A549 (cell line): ENCODE measurements around the gene NCR2. TPM values are rescaled to one million over a fixed set of nuclear protein-coding genes. Genes with fewer than 3 reads are reported as not detected.

ENCODE experiments used
- ATAC-seq, 2 experiments: fragments of 200-7000 bp in 1 of 2; fragments of >200 bp in 1 of 2; cut with Nextera tagmentation in 1 of 2; cut with Tn5 transposase in 1 of 2; 3 replicates each; pipeline versions ENCODE4 v1.8.0 to v1.9.1; 2018 to 2020; ENCODE audit warnings: mild to moderate bottlenecking in 1 of 2, moderate library complexity in 1 of 2
- CTCF ChIA-PET: fragments of 300-600 bp; sonication (Branson Sonifier 250); formaldehyde crosslinking; extraction: SDS; loops from one replicate; lab custom pipeline; 2021; ENCODE audit warnings: antibody characterized with exemption, inconsistent platforms; lab: Yijun Ruan, JAX
- POLR2A ChIA-PET: fragments of 350-600 bp; formaldehyde crosslinking; extraction: SDS; loops from one replicate; lab custom pipeline; 2021; ENCODE audit warnings: antibody characterized with exemption, inconsistent platforms; lab: Yijun Ruan, JAX
- DNase-seq, 2 experiments: peaks; one replicate each; pipeline versions ENCODE4 v3.0.0 to v3.0.0-alpha.2; 2011 to 2016; ENCODE audit warnings: low read depth in 1 of 2, low spot score in 1 of 2
- FAIRE-seq: peaks from 2 replicates; lab custom pipeline; 2011; peaks lifted over from hg19 to GRCh38; lab: Jason Lieb, UNC
- H3K27ac ChIP-seq, 2 experiments: fragments of >200 bp; sonication (Bioruptor Twin); formaldehyde crosslinking; 3 replicates each; pipeline ENCODE4 v1.5.1; 2016 to 2017
- H3K4me1 ChIP-seq: fragments of >200 bp; sonication (Bioruptor Twin); formaldehyde crosslinking; 3 replicates; pipeline ENCODE4 v1.6.1; 2016
- H3K4me2 ChIP-seq: fragments of >200 bp; sonication (Bioruptor Twin); formaldehyde crosslinking; 3 replicates; pipeline ENCODE4 v1.6.1; 2016
- H3K4me3 ChIP-seq: fragments of >200 bp; sonication (Bioruptor Twin); formaldehyde crosslinking; 3 replicates; pipeline ENCODE4 v1.5.1; 2016
- H3K9me3 ChIP-seq: fragments of >200 bp; sonication (Bioruptor Twin); formaldehyde crosslinking; 3 replicates; pipeline ENCODE4 v1.6.1; 2016
- ATOH8 ChIP-seq: fragments of 250-450 bp; sonication (Bioruptor Pico); IDR thresholded peaks from 2 replicates; pipeline ENCODE4 v1.5.0; 2020; ENCODE audit warnings: low read depth, mild to moderate bottlenecking, moderate library complexity
- BHLHE40 ChIP-seq: IDR thresholded peaks from 2 replicates; pipeline ENCODE4 v1.6.1; 2012; ENCODE audit warnings: low read depth, low read length, inconsistent platforms
- CTCF ChIP-seq: fragments of >200 bp; sonication (Bioruptor Twin); formaldehyde crosslinking; IDR thresholded peaks from 3 replicates; pipeline ENCODE4 v1.5.1; 2016
- EHMT2 ChIP-seq: fragments of 200-600 bp; sonication (generic); IDR thresholded peaks from 2 replicates; pipeline ENCODE4 v1.6.1; 2016; ENCODE audit warnings: antibody characterized with exemption, low read depth, mild to moderate bottlenecking, moderate library complexity
- ELK1 ChIP-seq: fragments of 150-350 bp; IDR thresholded peaks from 2 replicates; pipeline ENCODE4 v1.6.1; 2014; ENCODE audit warnings: low read depth, mild to moderate bottlenecking, low read length
- ESRRA ChIP-seq: fragments of 150-350 bp; IDR thresholded peaks from 2 replicates; pipeline ENCODE4 v1.6.1; 2014; ENCODE audit warnings: mild to moderate bottlenecking, low read length, borderline replicate concordance
- FOSB ChIP-seq: fragments of 250-450 bp; sonication (Bioruptor Pico); IDR thresholded peaks from 2 replicates; pipeline ENCODE4 v1.5.0; 2020; ENCODE audit warnings: mild to moderate bottlenecking, moderate library complexity
- FOXS1 ChIP-seq: fragments of 250-450 bp; sonication (Bioruptor Pico); IDR thresholded peaks from 2 replicates; pipeline ENCODE4 v1.5.0; 2020; ENCODE audit warnings: mild to moderate bottlenecking, moderate library complexity
- HOXA7 ChIP-seq: fragments of 250-450 bp; sonication (Bioruptor Pico); IDR thresholded peaks from 2 replicates; pipeline ENCODE4 v1.5.0; 2020; ENCODE audit warnings: mild to moderate bottlenecking, moderate library complexity
- MAX ChIP-seq: IDR thresholded peaks from 2 replicates; pipeline ENCODE4 v1.6.1; 2012
- NR3C1 ChIP-seq: fragments of >200 bp; sonication (Bioruptor Twin); formaldehyde crosslinking; IDR thresholded peaks from 3 replicates; pipeline ENCODE4 v1.6.1; 2017
- POLR2A ChIP-seq: IDR thresholded peaks from 2 replicates; pipeline ENCODE4 v1.6.1; 2012; ENCODE audit warnings: mild to moderate bottlenecking, low read length
- POLR2AphosphoS2 ChIP-seq: conservative IDR thresholded peaks from 2 replicates; pipeline ENCODE4 v1.6.1; 2012; ENCODE audit warnings: low read length, improper control_type of control experiment, inconsistent platforms
- RCOR1 ChIP-seq: fragments of 150-350 bp; IDR thresholded peaks from 2 replicates; pipeline ENCODE4 v1.6.1; 2014; ENCODE audit warnings: antibody characterized with exemption, low read length, low read depth
- SMC3 ChIP-seq: fragments of >200 bp; sonication (Bioruptor Twin); formaldehyde crosslinking; IDR thresholded peaks from 3 replicates; pipeline ENCODE4 v1.6.1; 2018; ENCODE audit warnings: inconsistent platforms
- ZC3H11A ChIP-seq: fragments of 450-650 bp; IDR thresholded peaks from 2 replicates; pipeline ENCODE4 v1.6.1; 2014; ENCODE audit warnings: antibody characterized with exemption, mild to moderate bottlenecking
- ZFP36 ChIP-seq: fragments of 450-650 bp; IDR thresholded peaks from 2 replicates; pipeline ENCODE4 v1.6.1; 2014; ENCODE audit warnings: borderline replicate concordance; ENCODE audit not compliant: partially characterized antibody
- ZSCAN20 ChIP-seq: fragments of 250-450 bp; sonication (Bioruptor Pico); IDR thresholded peaks from 2 replicates; pipeline ENCODE4 v1.8.0; 2022; ENCODE audit warnings: mild to moderate bottlenecking, moderate library complexity
- WGBS: methylation state at CpG from one replicate; pipeline ENCODE4 v1.1.6; 2017; ENCODE audit errors: missing lambda C conversion rate; 5-methylcytosine and 5-hydroxymethylcytosine counted together
- polyA plus RNA-seq, 4 experiments: library from polyadenylated mRNA; depleted of rRNA in 3 of 4; stranded (reverse); fragments of >200 nt; fragmentation: RNase III in 1 of 4; extraction: RNeasy Plus Mini Kit Qiagen cat#74134 plus additional on column Dnase treatment in 1 of 4; gene quantifications; 2 replicates in 3 of 4; 3 replicates in 1 of 4; pipeline ENCODE4 v1.2.3, GENCODE V29; 2011 to 2017

The NCR2 gene
- polyA plus RNA-seq, 2 of the 4 experiments (the other 2 are of a cell fraction), result not detected

GRCh38 chr6:41341580-41341979 is 6.2 kb downstream of the NCR2 start:
- no peak for DNase-seq
- H3K9me3 ChIP-seq, result no peaks in the 10 kb centered on the region
- FAIRE-seq, result no peak
- H3K4me2 ChIP-seq, result no peak overlapping the region
- TF ChIP-seq SMC3, result no peak
- no peak for TF ChIP-seq RCOR1
- TF ChIP-seq ZFP36, result no peak
- TF ChIP-seq MAX, result no peak
- no peak for TF ChIP-seq BHLHE40
- no peak for TF ChIP-seq POLR2AphosphoS2
- TF ChIP-seq ZSCAN20 (CRISPR knock-in tag), result no peak
- no peak for TF ChIP-seq HOXA7 (CRISPR knock-in tag)
- TF ChIP-seq FOXS1, result no peak
- ATAC-seq, result no peak
- whole genome bisulfite sequencing, result 77% methylated on average over 7 of the region's 8 CpGs
- POLR2A ChIA-PET, result no interaction called here
- no peak overlapping the region for H3K4me3 ChIP-seq
- no peak overlapping the region for H3K27ac ChIP-seq
- H3K4me1 ChIP-seq, result no peaks in the 10 kb centered on the region
- CTCF ChIA-PET, result interaction anchor here (1.1 kb wide), 1 partner anchor 10 kb away, joined by 3 read pairs; no protein-coding TSS in a partner anchor

GRCh38 chr6:41342241-41342640 is 6.8 kb downstream of the NCR2 start:
- POLR2A ChIA-PET, result no interaction called here
- ATAC-seq (no peak), DNase-seq (no peak), FAIRE-seq (no peak)
- Histone ChIP-seq H3K27ac (no peak overlapping the region), H3K4me2 (no peak overlapping the region), H3K9me3 (no peaks in the 10 kb centered on the region), H3K4me1 (no peaks in the 10 kb centered on the region), H3K4me3 (no peak overlapping the region)
- no peak for TF ChIP-seq FOSB (CRISPR knock-in tag)
- TF ChIP-seq ZSCAN20 (CRISPR knock-in tag), result no peak
- TF ChIP-seq CTCF, result no peak
- TF ChIP-seq ELK1, result no peak
- no peak for TF ChIP-seq ZC3H11A
- no peak for TF ChIP-seq POLR2A
- no peak for TF ChIP-seq ESRRA
- no peak for TF ChIP-seq ZFP36
- no peak for TF ChIP-seq ATOH8 (CRISPR knock-in tag)
- no peak for TF ChIP-seq EHMT2
- no peak for TF ChIP-seq NR3C1
- WGBS, result 8% methylated on average over 1 of the region's 1 CpG
- CTCF ChIA-PET, result interaction anchor here (1.1 kb wide), 1 partner anchor 9 kb away, joined by 3 read pairs; no protein-coding TSS in a partner anchor

- POLR2A ChIA-PET, result no interaction called here
- FAIRE-seq (no peak), ATAC-seq (no peak)
These were observed 8.3 kb downstream of the NCR2 start for GRCh38 chr6:41343641-41344187.

More at GRCh38 chr6:41343641-41344187, 8.3 kb downstream of the NCR2 start:
- CTCF ChIA-PET, result no interaction called here
- no peak overlapping the region for H3K4me2 ChIP-seq
- 0 out of 3 replicates have a peak, but pooled peaks cover 7% of the 10 kb centered on the region for H3K9me3 ChIP-seq
- DNase-seq, result no peak
- TF ChIP-seq BHLHE40, result no peak
- WGBS, result 69% methylated on average over 7 of the region's 7 CpGs
- H3K27ac ChIP-seq, result no peak overlapping the region
- H3K4me3 ChIP-seq, result no peak overlapping the region
- no peaks in the 10 kb centered on the region for H3K4me1 ChIP-seq
